Colonic mucosa (tissue), 4 donors: ENCODE measurements around the gene C19orf12. TPM values are rescaled to one million over a fixed set of nuclear protein-coding genes. Genes with fewer than 3 reads are reported as not detected.

Source experiments
- DNase-seq: peaks from one replicate; pipeline ENCODE4 v3.0.0-alpha.2; 2020
- H3K27ac ChIP-seq: fragments of 200-600 bp; one replicate; pipeline ENCODE4 v1.8.0; 2021
- H3K27me3 ChIP-seq: fragments of 200-600 bp; one replicate; pipeline ENCODE4 v1.8.0; 2021
- H3K36me3 ChIP-seq: fragments of 200-600 bp; one replicate; pipeline ENCODE4 v1.8.0; 2021
- H3K4me1 ChIP-seq: fragments of 200-600 bp; one replicate; pipeline ENCODE4 v1.8.0; 2021; ENCODE audit warnings: mild to moderate bottlenecking
- H3K4me3 ChIP-seq: fragments of 200-600 bp; one replicate; pipeline ENCODE4 v1.8.0; 2021
- H3K9ac ChIP-seq, 2 donors: one replicate each; pipeline ENCODE4 v1.7.0; 2013; ENCODE audit warnings: control low read depth in 2 of 2, low read depth in 2 of 2, low read length in 2 of 2
- H3K9me3 ChIP-seq: fragments of 200-600 bp; one replicate; pipeline ENCODE4 v1.8.0; 2021
- CTCF ChIP-seq: fragments of 200-600 bp; IDR thresholded peaks from one replicate; pipeline ENCODE4 v1.8.0; 2022; ENCODE audit warnings: antibody characterized with exemption, mild to moderate bottlenecking
- intact Hi-C: fragments of 100-400 bp; cut with DNase I; formaldehyde crosslinking; loops from one replicate; pipeline ENCODE4 v1.14.1; 2022
- total RNA-seq, 2 donors: library from RNA; stranded (reverse); fragmentation: NEBNext Ultra II Directional in 1 of 2; extraction: Animal tissue kit (Norgen Biotek cat#: 25700) in 1 of 2; gene quantifications; one replicate each; pipeline ENCODE4 v1.2.1, GENCODE V29; 2021
- donor health status: healthy.
- donor health status: DM: no; HTN: no; CAD: no.
- donor health status: DM: no; HTN: no; CAD: no.

Gene C19orf12
- total RNA-seq, 2 donors from 2014 or later: 15.2 to 15.3 TPM

DNA sequence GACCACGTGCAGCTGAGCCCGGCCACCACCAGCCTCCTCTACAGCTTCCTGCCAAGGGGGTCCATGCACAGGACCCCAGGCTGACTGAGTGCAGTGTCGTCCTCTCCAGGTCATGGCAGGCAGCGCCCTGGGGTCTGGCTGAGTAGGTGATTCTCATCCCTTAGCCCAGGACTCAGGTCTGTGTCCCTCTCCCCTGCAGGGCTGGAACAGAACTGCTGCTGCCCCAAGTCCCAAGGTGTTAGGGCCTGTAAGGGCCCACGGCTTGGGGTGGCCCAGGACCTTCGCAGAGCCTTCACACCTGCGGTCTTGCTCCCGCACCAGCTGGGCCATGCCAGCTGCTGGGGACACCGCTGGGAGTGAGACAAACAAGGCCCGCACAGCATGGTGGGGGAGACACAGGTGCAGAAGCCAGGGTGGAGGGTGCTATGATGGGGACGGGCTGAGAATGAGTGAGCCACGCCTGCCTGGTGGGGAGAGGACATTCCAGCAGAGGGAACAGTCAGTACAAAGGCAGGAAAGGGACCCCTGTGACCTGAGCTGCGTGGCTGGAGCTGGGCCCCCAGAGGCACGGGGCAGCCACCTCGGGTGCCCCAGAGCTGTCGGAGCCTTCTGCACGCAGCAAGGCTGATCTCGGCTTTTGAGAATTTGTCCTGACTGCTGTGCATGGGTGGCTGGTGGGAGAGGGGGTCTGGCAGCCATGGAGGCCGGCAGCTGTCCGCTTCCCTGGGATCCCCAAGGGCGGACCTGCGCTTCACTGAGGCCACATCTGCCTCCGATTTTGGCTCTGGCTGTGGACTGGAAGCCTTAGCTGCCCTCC is 37.9 kb downstream of the C19orf12 start:
- no peak overlapping the region for H3K9ac ChIP-seq
- H3K36me3 ChIP-seq: no peaks in the 10 kb centered on the region
- no peak overlapping the region for H3K4me3 ChIP-seq
- no peak for DNase-seq
- H3K27me3 ChIP-seq: no peaks in the 10 kb centered on the region
- intact Hi-C loops: no loop called here
- no peak overlapping the region for H3K27ac ChIP-seq
- H3K4me1 ChIP-seq: no peaks in the 10 kb centered on the region
- TF ChIP-seq CTCF: no peak
- H3K9me3 ChIP-seq: no peaks in the 10 kb centered on the region

DNA sequence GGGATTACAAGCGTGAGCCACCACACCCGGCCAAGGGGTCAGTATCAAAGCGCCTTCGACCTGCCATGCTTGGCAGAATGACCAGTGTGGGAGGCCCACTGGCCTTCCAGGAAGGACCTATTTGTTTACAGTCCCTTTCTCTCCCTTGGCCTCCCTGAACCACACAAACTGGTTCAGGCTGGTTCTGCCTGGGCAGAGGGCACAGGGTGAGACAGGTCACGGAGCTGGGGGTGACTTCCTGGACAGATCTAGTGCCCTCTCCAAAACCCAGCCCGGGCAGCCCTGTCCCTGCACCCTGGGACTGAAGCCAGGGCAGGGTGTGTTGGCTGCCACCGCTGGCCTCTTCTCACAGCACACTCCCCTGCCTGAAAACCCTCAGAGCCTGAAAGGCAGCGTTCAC is 38.5 kb downstream of the C19orf12 start:
- Histone ChIP-seq H3K4me3 (no peak overlapping the region), H3K9me3 (no peaks in the 10 kb centered on the region), H3K36me3 (no peaks in the 10 kb centered on the region), H3K27me3 (no peaks in the 10 kb centered on the region), H3K9ac (no peak overlapping the region), H3K27ac (no peak overlapping the region), H3K4me1 (no peaks in the 10 kb centered on the region)
- DNase-seq: no peak
- intact Hi-C loops: no loop called here
- TF ChIP-seq CTCF: no peak

GRCh38 chr19:29675650-29676186 is 39.3 kb downstream of the C19orf12 start:
- H3K9ac ChIP-seq: no peak overlapping the region
- no peak for DNase-seq
- intact Hi-C loops: no loop called here
- H3K9me3 ChIP-seq: no peaks in the 10 kb centered on the region
- H3K36me3 ChIP-seq: no peaks in the 10 kb centered on the region
- no peak overlapping the region for H3K4me3 ChIP-seq
- no peaks in the 10 kb centered on the region for H3K4me1 ChIP-seq
- no peak for TF ChIP-seq CTCF
- H3K27me3 ChIP-seq: no peaks in the 10 kb centered on the region
- H3K27ac ChIP-seq: no peak overlapping the region

- H3K36me3 ChIP-seq: no peaks in the 10 kb centered on the region
- no peak for DNase-seq
- TF ChIP-seq CTCF: no peak
- no peaks in the 10 kb centered on the region for H3K27me3 ChIP-seq
- intact Hi-C loops: no loop called here
- H3K4me1 ChIP-seq: no peaks in the 10 kb centered on the region
- no peak overlapping the region for H3K4me3 ChIP-seq
- H3K27ac ChIP-seq: no peak overlapping the region
- no peak overlapping the region for H3K9ac ChIP-seq
- no peaks in the 10 kb centered on the region for H3K9me3 ChIP-seq
Measured at GRCh38 chr19:29675120-29675649, 39.9 kb downstream of the C19orf12 start.

DNA sequence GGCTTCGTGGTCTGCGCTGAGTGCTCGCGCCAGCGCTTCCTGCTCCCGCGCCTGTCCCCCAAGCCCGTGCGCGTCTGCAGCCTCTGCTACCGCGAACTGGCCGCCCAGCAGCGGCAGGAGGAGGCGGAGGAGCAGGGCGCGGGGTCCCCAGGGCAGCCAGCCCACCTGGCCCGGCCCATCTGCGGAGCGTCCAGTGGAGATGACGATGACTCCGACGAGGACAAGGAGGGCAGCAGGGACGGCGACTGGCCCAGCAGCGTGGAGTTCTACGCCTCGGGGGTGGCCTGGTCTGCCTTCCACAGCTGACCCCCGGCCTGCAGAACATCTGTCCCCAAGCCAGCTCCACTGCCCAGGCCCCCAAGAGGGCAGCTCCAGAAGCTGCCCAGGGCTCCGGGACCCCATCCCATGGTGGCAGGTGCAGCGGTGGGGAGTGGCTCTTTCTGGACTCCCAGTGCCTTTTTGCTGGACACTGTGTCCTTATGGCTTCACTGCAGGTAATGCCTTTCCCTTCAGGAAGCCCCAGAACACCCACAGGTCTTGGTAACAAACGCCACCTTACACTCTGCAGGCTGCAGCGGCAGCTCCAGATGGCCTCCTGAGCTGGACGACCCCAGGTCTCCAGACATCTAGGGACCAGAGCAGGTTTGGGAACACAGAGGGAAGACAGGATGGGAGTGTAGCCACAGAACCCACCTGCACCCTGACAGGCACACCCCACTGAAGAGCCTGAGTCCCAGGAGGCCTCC is 40.5 kb downstream of the C19orf12 start:
- DNase-seq: no peak
- H3K4me3 ChIP-seq: no peak overlapping the region
- H3K27ac ChIP-seq: no peak overlapping the region
- H3K9ac ChIP-seq: no peak overlapping the region
- H3K4me1 ChIP-seq: no peaks in the 10 kb centered on the region
- no peaks in the 10 kb centered on the region for H3K36me3 ChIP-seq
- no peak for TF ChIP-seq CTCF
- intact Hi-C loops: no loop called here
- H3K27me3 ChIP-seq: no peaks in the 10 kb centered on the region
- H3K9me3 ChIP-seq: no peaks in the 10 kb centered on the region
